Measurements from ENCODE around the gene PROS1. TPM values are rescaled to one million over a fixed set of nuclear protein-coding genes. Genes with fewer than 3 reads are reported as not detected.

Gene PROS1
- total RNA-seq, 1 experiment from 2014 or later, result 23.4 TPM

DNA sequence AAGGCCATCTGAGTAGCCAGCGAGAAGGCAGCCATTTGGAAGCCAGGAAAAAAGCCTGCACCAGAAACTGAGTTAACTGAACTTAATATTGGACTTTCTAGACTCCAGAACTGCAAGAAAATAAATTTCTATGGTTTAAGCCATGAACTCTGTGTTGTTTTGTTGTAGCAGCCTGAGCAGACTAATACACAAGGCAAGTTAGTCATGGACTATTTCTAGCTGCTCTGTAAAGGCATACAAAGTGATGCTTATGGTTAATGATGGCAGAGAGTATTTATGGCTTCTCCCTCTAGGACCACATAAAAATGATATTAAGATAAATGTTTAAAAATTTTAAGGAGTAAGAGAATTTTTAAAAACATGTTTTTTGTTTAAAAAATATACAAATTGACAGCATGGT is 37.1 kb downstream of the PROS1 start:
- Mint-ChIP-seq H3K36me3 (ENCODE audit: insufficient read depth, unreplicated experiment) (no peaks in the 10 kb centered on the region), H3K4me3 (ENCODE audit: unreplicated experiment) (no peak overlapping the region), H3K27me3 (ENCODE audit: insufficient read depth, unreplicated experiment) (no peaks in the 10 kb centered on the region), H3K4me1 (ENCODE audit: low read depth, unreplicated experiment) (no peaks in the 10 kb centered on the region), H3K27ac (ENCODE audit: unreplicated experiment) (no peak overlapping the region), H3K9me3 (ENCODE audit: unreplicated experiment) (no peaks in the 10 kb centered on the region)
- no peak for DNase-seq
- no TSS peak for BruUV-seq (replicated peaks)
- no peak overlapping the region for H3K4me3 ChIP-seq (ENCODE audit: low read depth, low read length)
- ChIA-PET CTCF (no interaction called here), POLR2A (no interaction called here)
- H3K9me3 ChIP-seq, result no peaks in the 10 kb centered on the region
- H3K36me3 ChIP-seq (ENCODE audit: control insufficient read depth, insufficient read depth, low read length), result no peaks in the 10 kb centered on the region
- no peaks in the 10 kb centered on the region for H3K27me3 ChIP-seq (replicated peaks; ENCODE audit: control insufficient read depth, insufficient read depth, low read length)
- intact Hi-C loops (cut with micrococcal nuclease; ENCODE audit: unreplicated experiment), result no loop called here
- TF ChIP-seq, protein P1, sequence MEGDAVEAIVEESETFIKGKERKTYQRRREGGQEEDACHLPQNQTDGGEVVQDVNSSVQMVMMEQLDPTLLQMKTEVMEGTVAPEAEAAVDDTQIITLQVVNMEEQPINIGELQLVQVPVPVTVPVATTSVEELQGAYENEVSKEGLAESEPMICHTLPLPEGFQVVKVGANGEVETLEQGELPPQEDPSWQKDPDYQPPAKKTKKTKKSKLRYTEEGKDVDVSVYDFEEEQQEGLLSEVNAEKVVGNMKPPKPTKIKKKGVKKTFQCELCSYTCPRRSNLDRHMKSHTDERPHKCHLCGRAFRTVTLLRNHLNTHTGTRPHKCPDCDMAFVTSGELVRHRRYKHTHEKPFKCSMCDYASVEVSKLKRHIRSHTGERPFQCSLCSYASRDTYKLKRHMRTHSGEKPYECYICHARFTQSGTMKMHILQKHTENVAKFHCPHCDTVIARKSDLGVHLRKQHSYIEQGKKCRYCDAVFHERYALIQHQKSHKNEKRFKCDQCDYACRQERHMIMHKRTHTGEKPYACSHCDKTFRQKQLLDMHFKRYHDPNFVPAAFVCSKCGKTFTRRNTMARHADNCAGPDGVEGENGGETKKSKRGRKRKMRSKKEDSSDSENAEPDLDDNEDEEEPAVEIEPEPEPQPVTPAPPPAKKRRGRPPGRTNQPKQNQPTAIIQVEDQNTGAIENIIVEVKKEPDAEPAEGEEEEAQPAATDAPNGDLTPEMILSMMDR (IDR thresholded peaks at IDR 0.05; ENCODE audit: insufficient read depth in 1 of 2, low read depth in 1 of 2, low read length in 1 of 2, severe bottlenecking in 1 of 2, unreplicated experiment in 1 of 2), result no peak
- no peaks in the 10 kb centered on the region for H3K4me1 ChIP-seq

DNA sequence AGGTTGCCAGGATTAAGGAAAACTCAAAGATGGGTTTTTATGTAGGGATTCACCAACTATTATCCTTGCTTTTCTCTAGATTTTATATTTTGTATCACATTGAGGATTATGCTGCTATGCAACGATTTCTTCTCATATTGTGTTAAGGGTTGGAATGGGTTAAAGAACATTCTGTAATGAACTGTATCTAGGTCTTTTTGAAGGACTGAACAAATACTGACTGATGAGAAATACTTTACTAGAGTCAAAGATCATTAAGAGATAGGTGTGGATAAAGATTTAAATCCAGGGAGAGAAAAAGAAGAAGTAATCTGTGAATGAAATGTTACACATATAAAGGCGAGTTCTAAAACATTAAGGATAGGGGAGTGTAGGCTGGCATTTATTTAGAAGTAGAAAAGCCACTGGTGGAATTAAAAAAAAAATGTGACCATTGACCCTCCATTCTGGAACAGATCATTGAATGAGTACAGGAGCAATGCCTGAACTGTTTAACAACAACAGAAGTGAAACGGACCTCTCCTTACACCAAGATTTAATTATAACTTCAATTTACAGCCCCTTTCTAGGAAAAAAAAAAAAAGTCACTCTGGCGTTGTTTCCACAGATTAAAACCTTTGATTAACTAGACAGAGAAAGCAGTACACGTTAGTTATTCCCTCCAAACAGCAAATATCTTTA is 39.2 kb downstream of the PROS1 start:
- TF ChIP-seq, protein P1 (IDR thresholded peaks at IDR 0.05; ENCODE audit: insufficient read depth in 1 of 2, low read depth in 1 of 2, low read length in 1 of 2, severe bottlenecking in 1 of 2, unreplicated experiment in 1 of 2), result no peak
- ChIA-PET POLR2A (no interaction called here), CTCF (no interaction called here)
- Mint-ChIP-seq H3K27ac (ENCODE audit: unreplicated experiment) (no peak overlapping the region), H3K36me3 (ENCODE audit: insufficient read depth, unreplicated experiment) (no peaks in the 10 kb centered on the region), H3K27me3 (ENCODE audit: insufficient read depth, unreplicated experiment) (no peaks in the 10 kb centered on the region), H3K9me3 (ENCODE audit: unreplicated experiment) (no peaks in the 10 kb centered on the region), H3K4me1 (ENCODE audit: low read depth, unreplicated experiment) (no peaks in the 10 kb centered on the region), H3K4me3 (ENCODE audit: unreplicated experiment) (no peak overlapping the region)
- H3K4me3 ChIP-seq (ENCODE audit: low read depth, low read length), result no peak overlapping the region
- no peaks in the 10 kb centered on the region for H3K4me1 ChIP-seq
- BruUV-seq (replicated peaks), result no TSS peak
- no peaks in the 10 kb centered on the region for H3K36me3 ChIP-seq (ENCODE audit: control insufficient read depth, insufficient read depth, low read length)
- no peaks in the 10 kb centered on the region for H3K9me3 ChIP-seq
- intact Hi-C loops (cut with micrococcal nuclease; ENCODE audit: unreplicated experiment), result no loop called here
- no peaks in the 10 kb centered on the region for H3K27me3 ChIP-seq (replicated peaks; ENCODE audit: control insufficient read depth, insufficient read depth, low read length)
- DNase-seq, result no peak

- TF ChIP-seq, protein P1 (IDR thresholded peaks at IDR 0.05; ENCODE audit: insufficient read depth in 1 of 2, low read depth in 1 of 2, low read length in 1 of 2, severe bottlenecking in 1 of 2, unreplicated experiment in 1 of 2), result no peak
- CTCF ChIA-PET, result no interaction called here
- Mint-ChIP-seq H3K36me3 (ENCODE audit: insufficient read depth, unreplicated experiment) (no peaks in the 10 kb centered on the region), H3K4me1 (ENCODE audit: low read depth, unreplicated experiment) (no peaks in the 10 kb centered on the region), H3K27me3 (ENCODE audit: insufficient read depth, unreplicated experiment) (no peaks in the 10 kb centered on the region), H3K27ac (ENCODE audit: unreplicated experiment) (no peak overlapping the region), H3K4me3 (ENCODE audit: unreplicated experiment) (no peak overlapping the region), H3K9me3 (ENCODE audit: unreplicated experiment) (no peaks in the 10 kb centered on the region)
- intact Hi-C loops (cut with micrococcal nuclease; ENCODE audit: unreplicated experiment), result no loop called here
- Histone ChIP-seq H3K9me3 (no peaks in the 10 kb centered on the region), H3K36me3 (ENCODE audit: control insufficient read depth, insufficient read depth, low read length) (no peaks in the 10 kb centered on the region), H3K4me3 (ENCODE audit: low read depth, low read length) (no peak overlapping the region), H3K4me1 (no peaks in the 10 kb centered on the region), H3K27me3 (replicated peaks; ENCODE audit: control insufficient read depth, insufficient read depth, low read length) (no peaks in the 10 kb centered on the region)
- no peak for DNase-seq
- no TSS peak for BruUV-seq (replicated peaks)
- POLR2A ChIA-PET, result no interaction called here
Observed at GRCh38 chr3:93931597-93932229, 42.0 kb downstream of the PROS1 start.
